ENCODE measurements around the gene SORBS1.

GRCh38 chr10:95306851-95307250 is 254.3 kb downstream of the SORBS1 start:
- TF ChIP-seq EZH2 (IDR thresholded peaks at IDR 0.05; ENCODE audit: insufficient read depth, poor library complexity, severe bottlenecking) (no peak), EZH2phosphoT487 (IDR thresholded peaks at IDR 0.05; ENCODE audit: insufficient read depth, low read depth) (no peak)

All from GM23248 (cell line).